Uterus (tissue), 2 donors: ENCODE results near the gene ABL1.

ENCODE experiments used
- CTCF ChIP-seq, 4 experiments: fragments of 200-600 bp in 2 of 4; fragments of 450-650 bp in 2 of 4; sonication (generic) in 2 of 4; IDR thresholded peaks; one replicate each; pipeline ENCODE4 v1.5.1; 2016 to 2019; ENCODE audit warnings: antibody characterized with exemption in 4 of 4, mild to moderate bottlenecking in 2 of 4, moderate library complexity in 1 of 4
- POLR2A ChIP-seq, 2 donors: fragments of 450-650 bp; IDR thresholded peaks; one replicate each; pipeline ENCODE4 v1.6.1; 2016; ENCODE audit warnings: antibody characterized with exemption in 2 of 2, mild to moderate bottlenecking in 1 of 2, moderate library complexity in 1 of 2

DNA sequence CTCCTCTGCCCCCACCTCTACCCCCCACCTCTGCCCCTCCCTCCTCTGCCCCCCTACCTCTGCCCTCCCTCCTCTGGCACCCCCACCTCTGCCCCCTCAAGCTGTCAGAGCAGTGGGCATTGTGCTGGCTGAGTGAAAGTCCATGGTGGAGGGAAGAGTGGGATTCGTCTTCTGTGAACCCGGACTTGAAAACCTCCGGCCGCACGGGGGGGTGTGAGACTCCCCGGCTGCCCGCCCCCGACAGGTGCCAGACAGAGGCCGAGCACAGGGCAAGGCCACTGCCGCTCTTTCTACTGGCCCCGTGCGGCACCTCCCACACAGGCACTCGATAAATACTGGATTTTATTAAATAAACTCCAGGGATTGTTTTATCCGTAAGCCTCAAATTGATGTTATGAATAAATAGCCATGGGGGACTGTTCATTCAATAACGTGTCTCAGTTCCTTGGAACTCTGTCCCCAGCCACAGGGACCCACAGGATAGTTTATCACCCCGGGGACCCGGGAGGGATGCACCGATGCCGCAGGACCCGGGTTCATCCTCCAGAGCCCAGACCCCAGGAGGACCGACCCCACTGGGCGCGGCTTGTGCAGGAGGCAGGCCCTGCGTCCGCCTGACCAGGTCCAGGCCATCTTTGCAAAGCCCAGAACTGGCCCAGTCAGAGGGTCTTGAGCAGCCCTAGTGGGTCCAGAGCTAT, 64.1 kb downstream of the ABL1 start:
- TF ChIP-seq CTCF (IDR thresholded peaks at IDR 0.05), result no peak
- no peak for TF ChIP-seq POLR2A (IDR thresholded peaks at IDR 0.05)
